Measurements from ENCODE around the gene RAB3A.
A peak's percentile ranks its signal among the peaks of the same experiment; 100 is the strongest.
"Not testable (repeated sequence)": the region's sequence is repeated elsewhere in the genome, so short reads cannot be mapped to it uniquely, and the experiment has no call there.

Gene RAB3A

GRCh38 chr19:18223860-18224524 lies 20.1 kb upstream of the RAB3A start:
- peak; percentile 66 for DNase-seq

- no peak for DNase-seq
Observed at GRCh38 chr19:18221815-18222725, 18.2 kb upstream of the RAB3A start.

- peak; percentile 85 for DNase-seq
Observed at GRCh38 chr19:18220632-18221275, 16.9 kb upstream of the RAB3A start.

- DNase-seq = no peak
Observed at GRCh38 chr19:18219911-18220631, 16.2 kb upstream of the RAB3A start.

- DNase-seq = no peak
Observed at GRCh38 chr19:18218600-18218999, 14.8 kb upstream of the RAB3A start.

- DNase-seq = no peak
Observed at GRCh38 chr19:18218159-18218558, 14.3 kb upstream of the RAB3A start.

- no peak for DNase-seq
Observed at GRCh38 chr19:18216789-18217188, 12.9 kb upstream of the RAB3A start.

- no peak for DNase-seq
Observed at GRCh38 chr19:18214779-18215433, 11.1 kb upstream of the RAB3A start.

GRCh38 chr19:18211683-18212082 lies 7.8 kb upstream of the RAB3A start:
- DNase-seq = no peak

GRCh38 chr19:18209912-18210311 lies 6.1 kb upstream of the RAB3A start:
- DNase-seq = not testable (repeated sequence)

- no peak for DNase-seq
Observed at GRCh38 chr19:18208098-18208951, 4.5 kb upstream of the RAB3A start.

- DNase-seq = no peak
Observed at GRCh38 chr19:18206018-18206417, 2.2 kb upstream of the RAB3A start.

GRCh38 chr19:18205200-18205892 lies 1.5 kb upstream of the RAB3A start:
- peak; percentile 74 for DNase-seq

GRCh38 chr19:18204394-18205199 lies 755 bp upstream of the RAB3A start:
- DNase-seq = peak; percentile 89

GRCh38 chr19:18203408-18203862 lies 407 bp downstream of the RAB3A start:
- peak; percentile 61 for DNase-seq

- DNase-seq = peak; percentile 44
Observed at GRCh38 chr19:18202778-18203407, 949 bp downstream of the RAB3A start.

GRCh38 chr19:18202397-18202777 lies 1.5 kb downstream of the RAB3A start:
- no peak for DNase-seq

GRCh38 chr19:18198374-18198773 lies 5.5 kb downstream of the RAB3A start:
- DNase-seq = no peak

- DNase-seq = no peak
Observed at GRCh38 chr19:18197941-18198340, 5.9 kb downstream of the RAB3A start.
